HCT116 (cell line): ENCODE data around the gene CFAP46. TPM values are rescaled to one million over a fixed set of nuclear protein-coding genes. Genes with fewer than 3 reads are reported as not detected.

Source experiments
- ATAC-seq: fragments of 200-7000 bp; cut with Tn5 transposase; 2 replicates; pipeline ENCODE4 v1.9.1; 2020; ENCODE audit warnings: mild to moderate bottlenecking, moderate library complexity
- BruUV-seq: library from RNA; stranded (reverse); fragments of 400-500 nt; replicated peaks from 2 replicates; lab custom pipeline; 2021; lab: Mats Ljungman, UMichigan
- CTCF ChIA-PET: fragments of 300-600 bp; sonication (Branson Sonifier 250); formaldehyde crosslinking; loops from one replicate; lab custom pipeline; 2021; ENCODE audit warnings: antibody characterized with exemption; lab: Charles Lee
- POLR2A ChIA-PET: fragments of 300-600, 350-600 bp; sonication (Branson Sonifier 250); formaldehyde crosslinking; loops from one replicate; lab custom pipeline; 2021; ENCODE audit warnings: antibody characterized with exemption; lab: Charles Lee
- RAD21 ChIA-PET, 2 experiments: fragments of 300-600 bp; sonication (Branson Sonifier 250); formaldehyde crosslinking; loops; one replicate each; lab custom pipeline; 2023; ENCODE audit warnings: low total read pairs in 2 of 2; ENCODE audit not compliant: uncharacterized antibody in 2 of 2, unreplicated experiment in 2 of 2, low non-redundant PET in 1 of 2; lab: Charles Lee
- DNase-seq: peaks from one replicate; pipeline ENCODE4 v3.0.0-alpha.2; 2010; ENCODE audit warnings: low read depth, low spot score
- H2AFZ ChIP-seq: fragments of 200-600 bp; shearing (Covaris generic), sonication (generic); 2 replicates; pipeline ENCODE4 v1.6.1; 2017; ENCODE audit warnings: low read depth, mixed run types, mixed read lengths, antibody characterized with exemption, low read length; ENCODE audit not compliant: poor library complexity, severe bottlenecking
- H3K27ac ChIP-seq: 2 replicates; pipeline ENCODE4 v1.5.1; 2012; ENCODE audit warnings: low read depth, low read length
- H3K27me3 ChIP-seq: fragments of 200-600 bp; sonication (generic); 2 replicates; pipeline ENCODE4 v1.6.1; 2016; ENCODE audit warnings: mixed run types, low read length, mixed read lengths; ENCODE audit not compliant: insufficient read depth
- H3K36me3 ChIP-seq, 2 experiments: fragments of 200-500 bp in 1 of 2; fragments of 200-600 bp in 1 of 2; sonication (Bioruptor generic) in 1 of 2; sonication (generic) in 1 of 2; 2 replicates each; pipeline versions ENCODE4 v1.5.1 to v1.6.1; 2014 to 2016; ENCODE audit warnings: low read length in 2 of 2, inconsistent platforms in 1 of 2, mixed read lengths in 1 of 2, mixed run types in 1 of 2; ENCODE audit not compliant: insufficient read depth in 2 of 2, control insufficient read depth in 1 of 2
- H3K4me1 ChIP-seq, 2 experiments: fragments of 200-600 bp in 1 of 2; sonication (generic) in 1 of 2; 2 replicates each; pipeline versions ENCODE4 v1.5.1 to v1.6.1; 2012 to 2017; ENCODE audit warnings: low read length in 2 of 2, inconsistent platforms in 1 of 2, mild to moderate bottlenecking in 1 of 2, mixed read lengths in 1 of 2, mixed run types in 1 of 2, moderate library complexity in 1 of 2; ENCODE audit not compliant: insufficient read depth in 2 of 2, control insufficient read depth in 1 of 2
- H3K4me2 ChIP-seq: fragments of 200-600 bp; sonication (generic); 2 replicates; pipeline ENCODE4 v1.6.1; 2017; ENCODE audit warnings: mixed run types, low read length, mixed read lengths
- H3K4me3 ChIP-seq, 2 experiments: fragments of 200-600 bp in 1 of 2; sonication (generic) in 1 of 2; replicated peaks in 1 of 2; 2 replicates each; pipeline ENCODE4 v1.5.1; 2011 to 2016; ENCODE audit warnings: low read length in 2 of 2, control low read depth in 1 of 2, low read depth in 1 of 2, mild to moderate bottlenecking in 1 of 2, mixed read lengths in 1 of 2, mixed run types in 1 of 2
- H3K79me2 ChIP-seq: fragments of 200-600 bp; sonication (generic); 2 replicates; pipeline ENCODE4 v1.6.1; 2017; ENCODE audit warnings: mild to moderate bottlenecking, mixed run types, low read length, moderate library complexity, mixed read lengths; ENCODE audit not compliant: insufficient read depth
- H3K9ac ChIP-seq: fragments of 200-600 bp; sonication (generic); 2 replicates; pipeline ENCODE4 v1.6.1; 2016; ENCODE audit warnings: low read length, mixed read lengths
- H3K9me2 ChIP-seq: fragments of 200-600 bp; sonication (generic), shearing (Covaris generic); 2 replicates; pipeline ENCODE4 v1.6.1; 2017; ENCODE audit warnings: mixed run types, mild to moderate bottlenecking, moderate library complexity; ENCODE audit not compliant: insufficient read depth
- H3K9me3 ChIP-seq, 2 experiments: fragments of 200-500 bp in 1 of 2; fragments of 200-600 bp in 1 of 2; sonication (Bioruptor generic) in 1 of 2; sonication (generic) in 1 of 2; 2 replicates each; pipeline ENCODE4 v1.6.1; 2014 to 2017; ENCODE audit warnings: low read length in 2 of 2, mixed read lengths in 2 of 2, inconsistent platforms in 1 of 2, low read depth in 1 of 2, mild to moderate bottlenecking in 1 of 2, mixed run types in 1 of 2, moderate library complexity in 1 of 2; ENCODE audit not compliant: control insufficient read depth in 1 of 2, insufficient read depth in 1 of 2
- H4K20me1 ChIP-seq: fragments of 200-600 bp; sonication (generic), shearing (Covaris generic); 2 replicates; pipeline ENCODE4 v1.6.1; 2017; ENCODE audit warnings: mixed run types, mild to moderate bottlenecking, moderate library complexity; ENCODE audit not compliant: insufficient read depth
- CBX3 ChIP-seq: IDR thresholded peaks from 2 replicates; pipeline ENCODE4 v1.6.1; 2012; ENCODE audit warnings: low read depth
- CEBPB ChIP-seq: IDR thresholded peaks from 2 replicates; pipeline ENCODE4 v1.6.1; 2012; ENCODE audit warnings: low read depth
- CTCF ChIP-seq, 3 experiments: fragments of 200-600 bp in 1 of 3; sonication (generic) in 1 of 3; IDR thresholded peaks in 2 of 3; conservative IDR thresholded peaks in 1 of 3; 2 replicates each; pipeline ENCODE4 v1.5.1; 2012 to 2017; ENCODE audit warnings: low read depth in 2 of 3, low read length in 2 of 3, antibody characterized with exemption in 1 of 3, borderline replicate concordance in 1 of 3, control low read depth in 1 of 3, mild to moderate bottlenecking in 1 of 3, mixed read lengths in 1 of 3, mixed run types in 1 of 3, moderate library complexity in 1 of 3; ENCODE audit not compliant: insufficient read depth in 1 of 3
- EGR1 ChIP-seq: IDR thresholded peaks from 2 replicates; pipeline ENCODE4 v1.6.1; 2012; ENCODE audit warnings: low read depth
- ELF1 ChIP-seq: IDR thresholded peaks from 2 replicates; pipeline ENCODE4 v1.6.1; 2012; ENCODE audit warnings: low read depth, borderline replicate concordance
- EZH2phosphoT487 ChIP-seq: fragments of 200-600 bp; IDR thresholded peaks from 2 replicates; pipeline ENCODE4 v1.6.1; 2018; ENCODE audit warnings: antibody characterized with exemption, borderline replicate concordance
- FOSL1 ChIP-seq: IDR thresholded peaks from 2 replicates; pipeline ENCODE4 v1.6.1; 2012; ENCODE audit warnings: low read depth
- JUND ChIP-seq: IDR thresholded peaks from 2 replicates; pipeline ENCODE4 v1.6.1; 2012
- MAX ChIP-seq: IDR thresholded peaks from 2 replicates; pipeline ENCODE4 v1.6.1; 2012
- POLR2AphosphoS5 ChIP-seq: IDR thresholded peaks from 2 replicates; pipeline ENCODE4 v1.6.1; 2011; ENCODE audit warnings: mild to moderate bottlenecking, low read depth, low read length, moderate library complexity
- RAD21 ChIP-seq: IDR thresholded peaks from 2 replicates; pipeline ENCODE4 v1.6.1; 2012; ENCODE audit warnings: low read depth, mild to moderate bottlenecking
- REST ChIP-seq: IDR thresholded peaks from 2 replicates; pipeline ENCODE4 v1.6.1; 2012; ENCODE audit warnings: low read depth
- SIN3A ChIP-seq: IDR thresholded peaks from 2 replicates; pipeline ENCODE4 v1.6.1; 2012; ENCODE audit warnings: low read depth
- SP1 ChIP-seq: IDR thresholded peaks from 2 replicates; pipeline ENCODE4 v1.6.1; 2012; ENCODE audit warnings: low read depth
- SRF ChIP-seq: IDR thresholded peaks from 2 replicates; pipeline ENCODE4 v1.6.1; 2012; ENCODE audit warnings: low read depth
- YY1 ChIP-seq: IDR thresholded peaks from 2 replicates; pipeline ENCODE4 v1.6.1; 2011; ENCODE audit warnings: low read length, low read depth, moderate library complexity, mild to moderate bottlenecking; ENCODE audit not compliant: insufficient replicate concordance; ENCODE audit errors: extremely low read depth
- ZFX ChIP-seq: fragments of 450-650 bp; IDR thresholded peaks from 2 replicates; pipeline ENCODE4 v1.6.1; 2017
- ZNF274 ChIP-seq: fragments of 200-500 bp; sonication (Bioruptor generic); IDR thresholded peaks from 2 replicates; pipeline ENCODE4 v1.6.1; 2014; ENCODE audit warnings: mild to moderate bottlenecking, low read depth, low read length, inconsistent platforms
- intact Hi-C: fragments of 100-400 bp; cut with micrococcal nuclease; formaldehyde crosslinking; loops from 2 replicates; pipeline ENCODE4 v1.10.0; 2022
- total RNA-seq: library from RNA; stranded (reverse); gene quantifications from one replicate; pipeline ENCODE4 v1.2.1, GENCODE V29; 2021; ENCODE audit not compliant: unreplicated experiment

Gene CFAP46
- total RNA-seq, 1 experiment from 2014 or later: 1.4 TPM

- POLR2A ChIA-PET: no interaction called here
- Histone ChIP-seq H3K4me2 (no peak overlapping the region), H3K4me3 (no peak overlapping the region), H2AFZ (no peak overlapping the region), H3K4me1 (no peaks in the 10 kb centered on the region), H3K9me2 (no peaks in the 10 kb centered on the region), H3K9ac (no peak overlapping the region), H4K20me1 (no peaks in the 10 kb centered on the region), H3K9me3 (no peaks in the 10 kb centered on the region), H3K36me3 (no peaks in the 10 kb centered on the region), H3K27ac (no peak overlapping the region), H3K27me3 (no peaks in the 10 kb centered on the region), H3K79me2 (no peaks in the 10 kb centered on the region)
- intact Hi-C loops: no loop called here
- RAD21 ChIA-PET: no interaction called here
- no peak for DNase-seq
- no peak for ATAC-seq
- no peak for TF ChIP-seq YY1
- no peak for TF ChIP-seq EZH2phosphoT487
- TF ChIP-seq SP1: no peak
- TF ChIP-seq RAD21: no peak
- TF ChIP-seq ZFX: no peak
- no peak for TF ChIP-seq POLR2AphosphoS5
- TF ChIP-seq ELF1: no peak
- TF ChIP-seq MAX: no peak
- TF ChIP-seq CEBPB: no peak
- CTCF ChIA-PET: no interaction called here
- BruUV-seq: no TSS peak
These were observed 149.2 kb downstream of the CFAP46 start for GRCh38 chr10:132793213-132793612.

- Histone ChIP-seq H3K79me2 (no peaks in the 10 kb centered on the region), H3K9ac (no peak overlapping the region), H3K27ac (no peak overlapping the region), H3K9me3 (no peaks in the 10 kb centered on the region), H4K20me1 (no peaks in the 10 kb centered on the region), H3K36me3 (no peaks in the 10 kb centered on the region), H3K4me2 (no peak overlapping the region), H3K27me3 (no peaks in the 10 kb centered on the region), H2AFZ (no peak overlapping the region), H3K9me2 (no peaks in the 10 kb centered on the region), H3K4me1 (no peaks in the 10 kb centered on the region), H3K4me3 (no peak overlapping the region)
- no peak for TF ChIP-seq SRF
- no peak for TF ChIP-seq EZH2phosphoT487
- no peak for TF ChIP-seq POLR2AphosphoS5
- TF ChIP-seq CTCF (IDR thresholded peaks at IDR 0.05 in 2 of 3, conservative IDR thresholded peaks at IDR 0.05 in 1 of 3; ENCODE audit: borderline replicate concordance in 1 of 3, insufficient read depth in 1 of 3, low read depth in 2 of 3, low read length in 2 of 3): no peak
- no peak for TF ChIP-seq CEBPB
- no peak for TF ChIP-seq ZNF274
- TF ChIP-seq REST: no peak
- no peak for TF ChIP-seq JUND
- no peak for TF ChIP-seq SP1
- TF ChIP-seq RAD21: no peak
- TF ChIP-seq FOSL1: no peak
- TF ChIP-seq SIN3A: no peak
- no peak for TF ChIP-seq EGR1
- no peak for TF ChIP-seq ELF1
- TF ChIP-seq CBX3: no peak
- CTCF ChIA-PET: no interaction called here
- RAD21 ChIA-PET: no interaction called here
- ATAC-seq (no peak), DNase-seq (no peak)
- BruUV-seq: no TSS peak
- POLR2A ChIA-PET: no interaction called here
- intact Hi-C loops: no loop called here
These were observed 149.6 kb downstream of the CFAP46 start for GRCh38 chr10:132792796-132793195.
